Activated CD4-positive, alpha-beta memory T cell treated with anti-CD3 and anti-CD28 coated beads, Interleukin-2, amount 10 ng/mL, durations not matched to agents 7 days and 5 days (primary cell): Measurements from ENCODE around the gene MTHFS. TPM values are rescaled to one million over a fixed set of nuclear protein-coding genes. Genes with fewer than 3 reads are reported as not detected.
"Not testable (repeated sequence)": the region's sequence is repeated elsewhere in the genome, so short reads cannot be mapped to it uniquely, and the experiment has no call there.

Experiments used
- CTCF ChIA-PET: fragments of 350-600 bp; sonication (Branson Sonifier 250); formaldehyde crosslinking; loops from one replicate; lab custom pipeline; 2021; ENCODE audit warnings: antibody characterized with exemption, inconsistent platforms; lab: Charles Lee
- POLR2A ChIA-PET: fragments of 350-600 bp; sonication (Branson Sonifier 250); formaldehyde crosslinking; loops from one replicate; lab custom pipeline; 2021; ENCODE audit warnings: antibody characterized with exemption; lab: Charles Lee
- DNase-seq: peaks from one replicate; pipeline ENCODE4 v3.0.0-alpha.2; 2020
- H3K27ac Mint-ChIP-seq: one replicate; pipeline ENCODE4 v1.8.0; 2021; ENCODE audit warnings: mild to moderate bottlenecking, mixed read lengths
- H3K27me3 Mint-ChIP-seq: one replicate; pipeline ENCODE4 v1.8.0; 2021; ENCODE audit warnings: mixed read lengths
- H3K36me3 Mint-ChIP-seq: one replicate; pipeline ENCODE4 v1.8.0; 2021; ENCODE audit warnings: low read depth, mixed read lengths
- H3K4me1 Mint-ChIP-seq: one replicate; pipeline ENCODE4 v1.8.0; 2021; ENCODE audit warnings: mixed read lengths
- H3K4me3 Mint-ChIP-seq: one replicate; pipeline ENCODE4 v1.8.0; 2021; ENCODE audit warnings: mild to moderate bottlenecking, mixed read lengths
- H3K9me3 Mint-ChIP-seq: one replicate; pipeline ENCODE4 v1.8.0; 2021; ENCODE audit warnings: mixed read lengths
- total RNA-seq, 2 experiments: library from RNA; stranded (reverse); gene quantifications; one replicate each; pipeline ENCODE4 v1.2.3, GENCODE V29; 2021

Gene MTHFS
- total RNA-seq: 10 to 100 TPM; 20.2 to 22.6 TPM

- CTCF ChIA-PET: interaction anchor here (0.5 to 3.2 kb wide), 7 partner anchors 26 to 301 kb away, joined by 3 to 19 read pairs (median 4); no protein-coding TSS in a partner anchor
- Mint-ChIP-seq H3K27ac (peak within 1 kb of the TSS; percentile 99), H3K4me1 (peaks cover 48% of the 10 kb centered on the region), H3K4me3 (peak within 1 kb of the TSS; percentile 100), H3K36me3 (peaks cover 37% of the 10 kb centered on the region), H3K9me3 (no peaks in the 10 kb centered on the region), H3K27me3 (no peaks in the 10 kb centered on the region)
- peak; percentile 80 for DNase-seq
- POLR2A ChIA-PET: interaction anchor here (0.8 to 6.4 kb wide), 22 partner anchors 10 to 585 kb away, joined by 3 to 129 read pairs (median 4); partner anchors contain the start of gene BCL2A1
These were observed at the start of gene MTHFS for GRCh38 chr15:79896634-79897379. TSS of gene MTHFS (minus strand) at chr15:79897014. CDS start at chr15:79896988, 26 bp downstream.

- H3K9me3 Mint-ChIP-seq: no peaks in the 10 kb centered on the region
- DNase-seq: no peak
- H3K27ac Mint-ChIP-seq: no peak overlapping the region
- POLR2A ChIA-PET: interaction anchor here (1.0 kb wide), 1 partner anchor 21 kb away, joined by 6 read pairs; no protein-coding TSS in a partner anchor
- no peaks in the 10 kb centered on the region for H3K36me3 Mint-ChIP-seq
- H3K4me3 Mint-ChIP-seq: no peak overlapping the region
- no peaks in the 10 kb centered on the region for H3K27me3 Mint-ChIP-seq
- CTCF ChIA-PET: no interaction called here
- peaks cover 11% of the 10 kb centered on the region for H3K4me1 Mint-ChIP-seq
These were observed 47.8 kb upstream of the MTHFS start for GRCh38 chr15:79944622-79945021.

- Mint-ChIP-seq H3K36me3 (no peaks in the 10 kb centered on the region), H3K27me3 (peaks cover 3% of the 10 kb centered on the region), H3K4me3 (no peak overlapping the region), H3K4me1 (peaks cover 11% of the 10 kb centered on the region), H3K9me3 (no peaks in the 10 kb centered on the region), H3K27ac (no peak overlapping the region)
- ChIA-PET POLR2A (no interaction called here), CTCF (no interaction called here)
- no peak for DNase-seq
These were observed 47.0 kb upstream of the MTHFS start for GRCh38 chr15:79943820-79944219.

GRCh38 chr15:79942741-79943481 is 46.1 kb upstream of the MTHFS start:
- H3K9me3 Mint-ChIP-seq: no peaks in the 10 kb centered on the region
- peaks cover 3% of the 10 kb centered on the region for H3K27me3 Mint-ChIP-seq
- POLR2A ChIA-PET: no interaction called here
- H3K27ac Mint-ChIP-seq: no peak overlapping the region
- H3K4me3 Mint-ChIP-seq: no peak overlapping the region
- peaks cover 2% of the 10 kb centered on the region for H3K4me1 Mint-ChIP-seq
- no peak for DNase-seq
- CTCF ChIA-PET: no interaction called here
- H3K36me3 Mint-ChIP-seq: no peaks in the 10 kb centered on the region

- ChIA-PET POLR2A (no interaction called here), CTCF (no interaction called here)
- no peak overlapping the region for H3K4me3 Mint-ChIP-seq
These were observed 42.6 kb upstream of the MTHFS start for GRCh38 chr15:79939399-79939798.

GRCh38 chr15:79938143-79938542 is 41.3 kb upstream of the MTHFS start:
- no peaks in the 10 kb centered on the region for H3K36me3 Mint-ChIP-seq

More at GRCh38 chr15:79939399-79939798, 42.6 kb upstream of the MTHFS start:
- Mint-ChIP-seq H3K4me1 (no peaks in the 10 kb centered on the region), H3K9me3 (no peaks in the 10 kb centered on the region), H3K27ac (no peak overlapping the region), H3K36me3 (no peaks in the 10 kb centered on the region), H3K27me3 (peaks cover 3% of the 10 kb centered on the region)
- no peak for DNase-seq

GRCh38 chr15:79935556-79936201 is 38.9 kb upstream of the MTHFS start:
- H3K27me3 Mint-ChIP-seq, H3K4me1 Mint-ChIP-seq, POLR2A ChIA-PET, H3K36me3 Mint-ChIP-seq, H3K4me3 Mint-ChIP-seq, H3K9me3 Mint-ChIP-seq, DNase-seq, H3K27ac Mint-ChIP-seq: not testable (repeated sequence)
- CTCF ChIA-PET: interaction anchor here (1.1 kb wide), 1 partner anchor 84 kb away, joined by 3 read pairs; no protein-coding TSS in a partner anchor

More at GRCh38 chr15:79938143-79938542, 41.3 kb upstream of the MTHFS start:
- Mint-ChIP-seq H3K27ac (no peak overlapping the region), H3K4me3 (no peak overlapping the region), H3K27me3 (peaks cover 3% of the 10 kb centered on the region), H3K4me1 (peaks cover 4% of the 10 kb centered on the region), H3K9me3 (no peaks in the 10 kb centered on the region)
- ChIA-PET CTCF (no interaction called here), POLR2A (no interaction called here)
- no peak for DNase-seq

- peaks cover 7% of the 10 kb centered on the region for H3K27me3 Mint-ChIP-seq
- ChIA-PET CTCF (no interaction called here), POLR2A (interaction anchor here (1.9 to 2.9 kb wide), 2 partner anchors 10 to 37 kb away, joined by 8 to 9 read pairs; partner anchors contain the start of gene MTHFS)
- H3K4me3 Mint-ChIP-seq: no peak overlapping the region
- H3K4me1 Mint-ChIP-seq: peaks cover 6% of the 10 kb centered on the region
- no peak overlapping the region for H3K27ac Mint-ChIP-seq
- no peak for DNase-seq
- no peaks in the 10 kb centered on the region for H3K9me3 Mint-ChIP-seq
- H3K36me3 Mint-ChIP-seq: no peaks in the 10 kb centered on the region
These were observed 36.4 kb upstream of the MTHFS start for GRCh38 chr15:79933231-79933630.

GRCh38 chr15:79932447-79932846 is 35.6 kb upstream of the MTHFS start:
- H3K27ac Mint-ChIP-seq: no peak overlapping the region
- no peak overlapping the region for H3K4me3 Mint-ChIP-seq
- CTCF ChIA-PET: no interaction called here
- no peaks in the 10 kb centered on the region for H3K9me3 Mint-ChIP-seq
- POLR2A ChIA-PET: interaction anchor here (1.0 to 2.9 kb wide), 2 partner anchors 9 to 36 kb away, joined by 6 to 9 read pairs; partner anchors contain the start of gene MTHFS
- H3K4me1 Mint-ChIP-seq: peaks cover 6% of the 10 kb centered on the region
- H3K36me3 Mint-ChIP-seq: no peaks in the 10 kb centered on the region
- DNase-seq: no peak
- H3K27me3 Mint-ChIP-seq: peaks cover 7% of the 10 kb centered on the region

GRCh38 chr15:79930516-79930915 is 33.7 kb upstream of the MTHFS start:
- H3K9me3 Mint-ChIP-seq: peaks cover 4% of the 10 kb centered on the region
- no peak for DNase-seq
- H3K36me3 Mint-ChIP-seq: no peaks in the 10 kb centered on the region
- ChIA-PET POLR2A (no interaction called here), CTCF (no interaction called here)
- no peak overlapping the region for H3K4me3 Mint-ChIP-seq
- peaks cover 7% of the 10 kb centered on the region for H3K27me3 Mint-ChIP-seq
- H3K27ac Mint-ChIP-seq: no peak overlapping the region
- peaks cover 6% of the 10 kb centered on the region for H3K4me1 Mint-ChIP-seq

- CTCF ChIA-PET: no interaction called here
- Mint-ChIP-seq H3K27me3 (peaks cover 7% of the 10 kb centered on the region), H3K36me3 (no peaks in the 10 kb centered on the region), H3K4me1 (peaks cover 10% of the 10 kb centered on the region), H3K9me3 (peaks cover 4% of the 10 kb centered on the region), H3K4me3 (no peak overlapping the region), H3K27ac (no peak overlapping the region)
- POLR2A ChIA-PET: no interaction called here
- no peak for DNase-seq
These were observed 32.6 kb upstream of the MTHFS start for GRCh38 chr15:79929412-79929811.

GRCh38 chr15:79926116-79926515 is 29.3 kb upstream of the MTHFS start:
- H3K9me3 Mint-ChIP-seq, H3K27ac Mint-ChIP-seq, H3K4me3 Mint-ChIP-seq, DNase-seq, POLR2A ChIA-PET, H3K27me3 Mint-ChIP-seq, CTCF ChIA-PET: not testable (repeated sequence)
- Mint-ChIP-seq H3K36me3 (peaks cover 24% of the 10 kb centered on the region), H3K4me1 (peaks cover 28% of the 10 kb centered on the region)
